Fibroblast of skin of right biceps (primary cell): Measurements from ENCODE around the gene ELMOD1.

Source experiments
- DNase-seq: peaks from one replicate; pipeline ENCODE4 v3.0.0-alpha.2; 2013

ELMOD1 gene

GRCh38 chr11:107651672-107652071 lies 60.7 kb downstream of the ELMOD1 start:
- peak; percentile 22 for DNase-seq

- no peak for DNase-seq
These were observed 62.1 kb downstream of the ELMOD1 start for GRCh38 chr11:107653076-107653475.

DNA sequence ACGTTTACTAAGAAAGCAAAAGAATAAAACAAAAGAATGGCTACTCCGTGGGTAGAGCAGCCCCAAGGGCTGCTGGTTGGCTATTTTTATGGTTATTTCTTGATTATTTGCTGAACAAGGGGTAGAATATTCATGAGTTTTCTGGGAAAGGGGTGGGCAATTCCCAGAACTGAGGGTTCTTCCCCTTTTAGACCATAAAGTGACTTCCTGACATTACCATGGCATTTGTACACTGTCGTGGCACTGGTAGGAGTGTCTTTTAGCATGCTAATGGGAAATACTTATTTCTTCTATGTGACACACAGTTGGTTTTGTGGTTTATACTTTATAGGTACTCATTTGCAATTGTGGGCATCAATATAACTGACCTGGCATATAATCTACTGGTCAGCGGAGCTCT lies 64.7 kb downstream of the ELMOD1 start:
- DNase-seq: no peak

- DNase-seq: no peak
These were observed 68.4 kb downstream of the ELMOD1 start for GRCh38 chr11:107659310-107659709.

DNA sequence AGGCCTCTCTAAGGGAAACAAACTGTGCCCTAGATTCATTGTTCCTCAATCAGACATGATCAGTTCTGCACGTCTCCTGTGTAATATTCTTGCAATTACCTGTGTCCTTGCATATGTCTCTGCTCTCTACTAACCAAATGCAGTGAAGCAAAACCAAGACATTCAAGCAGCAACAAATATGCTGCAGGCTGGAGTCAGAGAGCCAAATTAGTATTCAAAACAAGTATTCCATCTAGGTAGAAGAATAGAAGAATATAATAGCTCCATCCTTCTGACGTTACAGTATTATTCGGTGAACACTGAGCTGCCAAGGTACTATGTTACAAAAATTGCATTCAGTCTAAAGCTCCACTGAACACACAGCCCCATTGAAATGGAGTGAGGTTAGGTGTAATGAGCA lies 69.1 kb downstream of the ELMOD1 start:
- DNase-seq: no peak

DNA sequence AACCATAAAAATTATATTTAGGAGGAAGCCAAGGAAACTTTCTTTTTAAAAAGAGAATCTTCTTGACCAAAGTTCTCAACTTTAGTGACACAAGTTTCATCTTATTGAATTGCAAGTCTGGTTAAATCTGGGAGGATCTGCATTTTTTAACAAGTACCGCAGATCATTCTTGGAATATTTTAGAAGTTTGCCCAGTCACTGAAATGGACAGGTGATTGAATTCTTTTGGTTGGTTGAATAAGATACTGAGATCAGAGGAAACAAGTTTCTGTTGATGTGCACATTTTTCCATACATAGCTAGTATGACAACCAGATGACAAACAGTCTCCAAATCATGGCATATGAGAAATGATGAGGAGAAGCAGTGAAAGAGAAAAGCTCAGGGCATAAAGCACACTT lies 70.7 kb downstream of the ELMOD1 start:
- DNase-seq: no peak

DNA sequence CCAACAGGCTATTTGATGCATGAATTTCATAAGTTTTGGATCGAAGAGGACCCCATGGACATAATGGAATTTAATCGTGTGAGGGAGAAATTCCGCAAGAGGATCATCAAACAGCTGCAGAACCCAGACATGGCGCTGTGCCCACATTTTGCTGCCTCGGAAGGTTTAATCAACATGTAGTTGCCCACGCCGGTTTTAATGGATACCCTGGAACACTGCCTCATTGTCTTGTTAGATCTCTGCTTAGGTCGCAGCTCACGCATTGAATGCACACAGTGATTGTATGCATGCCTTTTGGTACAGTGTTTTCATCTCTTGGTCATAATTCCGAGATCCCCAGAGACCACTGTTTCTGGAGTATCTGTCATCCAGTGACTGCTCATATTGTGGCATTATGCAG lies 74.1 kb downstream of the ELMOD1 start:
- DNase-seq: no peak

DNA sequence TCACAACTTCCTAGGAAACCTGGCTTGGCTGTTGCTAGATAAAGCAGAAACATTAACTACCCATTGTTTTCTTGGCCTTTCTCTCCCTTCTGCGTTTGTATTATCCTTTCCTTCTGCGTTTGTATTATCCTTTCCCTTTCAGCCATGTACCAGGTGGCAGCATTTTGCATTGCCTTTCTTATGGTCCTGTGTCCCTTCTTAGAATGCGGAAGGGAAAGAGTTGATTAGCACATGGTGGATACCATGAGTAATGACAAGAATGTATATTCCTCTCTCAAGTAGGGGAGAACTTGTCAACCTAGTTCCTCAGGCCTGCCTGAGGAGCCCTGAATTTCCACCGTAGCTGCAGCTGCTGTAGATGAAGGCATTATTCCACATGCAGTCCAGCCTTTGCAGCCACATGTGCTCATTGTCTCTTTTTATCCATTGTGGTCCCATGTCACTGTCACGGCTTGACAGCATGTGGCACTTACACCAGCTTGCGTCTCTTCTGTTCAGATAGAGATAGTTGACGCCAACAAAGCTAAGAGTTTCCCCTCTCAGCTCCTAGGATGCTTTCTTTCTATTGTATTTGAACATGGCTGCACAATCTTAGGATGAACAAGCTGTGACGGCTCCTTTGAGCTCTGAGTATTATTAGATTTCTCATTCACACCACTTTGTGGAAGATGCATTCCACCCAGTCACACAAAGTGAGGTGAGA lies 76.1 kb downstream of the ELMOD1 start:
- DNase-seq: no peak

- DNase-seq: peak; percentile 6
These were observed 78.3 kb downstream of the ELMOD1 start for GRCh38 chr11:107669191-107669740.

- no peak for DNase-seq
These were observed 79.1 kb downstream of the ELMOD1 start for GRCh38 chr11:107669893-107670601.

- no peak for DNase-seq
These were observed 85.0 kb downstream of the ELMOD1 start for GRCh38 chr11:107675902-107676301.

DNA sequence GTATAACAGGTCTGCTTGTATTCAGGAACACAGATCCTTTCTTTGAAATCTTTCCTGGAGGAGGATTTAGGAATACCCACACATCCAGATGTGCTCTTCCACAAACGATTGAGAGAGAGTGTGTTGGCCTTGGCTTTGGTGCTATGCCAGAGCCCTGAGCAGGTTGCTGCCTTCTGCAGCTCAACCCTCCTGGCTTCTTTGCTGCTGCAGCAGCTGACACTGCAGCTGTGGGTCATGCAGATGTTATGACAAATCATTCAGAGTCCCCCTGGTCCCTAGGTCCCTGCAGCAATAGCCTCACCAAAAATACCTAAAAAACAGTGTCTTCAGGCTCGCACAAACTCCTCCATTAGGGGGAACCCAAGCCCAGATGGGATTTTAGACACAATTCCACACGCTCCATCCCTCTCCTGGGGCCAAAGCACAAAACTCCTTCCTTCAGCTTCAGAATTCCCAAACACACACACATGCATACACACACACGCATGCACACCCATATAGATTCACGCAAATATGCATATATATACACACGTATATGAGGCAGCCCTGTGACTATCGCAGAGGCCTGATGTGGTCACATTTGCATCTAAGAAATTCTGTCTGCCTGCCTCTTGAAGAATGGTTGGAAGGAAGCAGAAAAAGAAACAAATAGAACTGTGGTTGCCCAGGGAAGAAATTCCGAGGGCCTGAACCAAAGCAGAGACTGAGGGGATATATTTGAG lies 85.5 kb downstream of the ELMOD1 start:
- no peak for DNase-seq

DNA sequence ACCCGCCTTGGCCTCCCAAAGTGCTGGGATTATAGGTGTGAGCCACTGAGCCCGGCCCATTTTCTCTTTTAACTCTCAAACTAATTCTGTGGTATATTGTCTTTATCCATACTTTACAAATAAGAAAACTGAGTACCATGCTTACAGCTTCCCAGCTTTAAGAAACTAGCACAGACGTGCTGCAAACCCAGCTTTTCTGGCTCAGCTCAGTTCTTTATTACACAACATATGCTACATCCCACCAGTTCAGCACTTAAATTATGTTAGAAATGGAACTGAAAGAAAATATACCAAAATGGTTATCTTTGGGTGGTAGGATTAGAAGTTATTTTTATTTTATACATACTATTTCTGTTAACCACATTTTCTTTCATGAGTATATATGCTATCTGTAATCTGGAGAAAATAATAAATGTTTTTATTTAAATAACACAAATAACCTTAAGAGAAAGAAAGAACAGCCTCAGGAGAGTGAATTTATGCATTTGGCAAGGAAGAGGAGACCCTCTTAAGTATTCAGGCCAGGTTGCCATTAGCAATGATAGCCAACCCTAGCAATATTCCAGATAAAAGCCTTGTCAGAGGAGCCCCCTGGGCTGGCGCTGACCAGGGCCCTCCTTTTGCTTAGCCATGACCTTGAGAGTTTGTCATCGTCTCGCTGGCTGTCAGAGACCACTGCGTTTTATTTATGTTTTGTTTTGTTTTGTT lies 87.1 kb downstream of the ELMOD1 start:
- DNase-seq: no peak

- no peak for DNase-seq
These were observed 87.7 kb downstream of the ELMOD1 start for GRCh38 chr11:107678632-107678971.

GRCh38 chr11:107679255-107680024 lies 88.5 kb downstream of the ELMOD1 start:
- DNase-seq: no peak

- no peak for DNase-seq
These were observed 91.2 kb downstream of the ELMOD1 start for GRCh38 chr11:107682171-107682570.

DNA sequence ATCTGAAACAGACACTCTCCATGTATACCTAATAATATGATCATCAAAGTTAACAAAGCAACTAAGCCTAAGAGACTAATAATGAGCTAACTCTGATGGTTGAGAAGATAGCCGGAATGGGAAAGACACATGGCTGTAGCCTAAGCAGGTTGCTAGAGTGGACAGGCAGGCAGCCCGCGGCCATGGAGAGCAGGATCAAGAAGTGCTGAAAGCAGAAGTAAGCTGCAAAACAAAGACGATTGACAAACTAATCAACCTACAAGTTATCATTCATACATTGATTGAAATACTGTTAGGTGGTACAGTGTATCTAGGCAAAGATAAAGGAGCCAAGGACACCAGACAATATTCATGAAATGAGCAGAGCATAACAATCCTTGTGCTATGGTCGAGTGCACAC lies 91.6 kb downstream of the ELMOD1 start:
- no peak for DNase-seq

DNA sequence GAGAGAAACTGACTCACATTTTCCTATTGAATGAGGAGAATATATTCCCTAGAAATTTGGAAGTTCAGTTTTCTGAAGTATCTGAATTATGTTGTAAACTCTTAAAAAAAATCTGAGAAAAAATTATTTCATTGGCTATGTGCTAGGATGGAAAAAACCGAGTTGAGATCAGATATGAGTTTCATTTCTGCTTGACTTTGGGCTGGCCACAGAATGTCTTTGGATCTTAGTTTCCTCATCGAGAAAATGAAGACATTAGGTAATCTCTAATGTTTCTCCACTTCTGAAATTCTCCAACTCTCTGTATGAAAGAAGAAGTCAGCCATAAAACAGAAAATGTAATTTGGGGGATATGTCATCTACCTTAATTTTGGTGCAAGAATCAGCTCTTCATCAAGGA lies 92.1 kb downstream of the ELMOD1 start:
- DNase-seq: no peak

GRCh38 chr11:107683807-107684206 lies 92.9 kb downstream of the ELMOD1 start:
- peak; percentile 22 for DNase-seq

DNA sequence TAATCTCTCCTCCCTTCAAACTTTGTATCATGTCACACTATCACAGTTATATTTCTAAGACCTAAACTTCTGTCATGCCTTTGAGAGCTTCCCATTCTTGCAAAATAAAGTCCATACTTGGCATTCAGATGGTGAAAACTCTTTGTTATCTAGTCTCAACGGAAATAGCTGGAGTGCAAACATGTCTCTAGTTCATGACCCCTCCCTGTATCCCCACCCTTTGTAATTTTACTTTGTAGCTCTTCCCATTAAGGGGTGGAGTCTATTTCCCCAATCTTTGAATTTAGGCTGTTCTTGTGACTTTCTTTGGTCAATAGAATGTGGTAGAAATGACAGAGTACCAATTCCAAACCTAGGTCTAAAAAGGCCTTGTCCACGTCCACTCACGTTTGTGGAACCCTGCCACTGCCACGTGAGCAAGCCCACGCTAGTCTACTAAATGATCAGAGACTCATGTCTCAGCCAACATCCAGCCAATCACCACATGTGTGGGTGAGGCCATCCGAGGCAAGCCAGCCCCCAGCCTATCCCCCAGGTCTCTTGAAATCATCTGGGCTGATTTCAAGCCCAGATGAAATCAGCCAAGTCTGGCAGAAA lies 97.5 kb downstream of the ELMOD1 start:
- no peak for DNase-seq

GRCh38 chr11:107689317-107690202 lies 98.6 kb downstream of the ELMOD1 start:
- DNase-seq: peak; percentile 66
